ENCODE data around the gene TPCN2. TPM values are rescaled to one million over a fixed set of nuclear protein-coding genes. Genes with fewer than 3 reads are reported as not detected.

The TPCN2 gene
- total and polyA plus RNA-seq, 2 of the 8 experiments (the other 6 are each of a cell fraction or from before 2014, with no cell fraction given), result 9.7 to 18.6 TPM

DNA sequence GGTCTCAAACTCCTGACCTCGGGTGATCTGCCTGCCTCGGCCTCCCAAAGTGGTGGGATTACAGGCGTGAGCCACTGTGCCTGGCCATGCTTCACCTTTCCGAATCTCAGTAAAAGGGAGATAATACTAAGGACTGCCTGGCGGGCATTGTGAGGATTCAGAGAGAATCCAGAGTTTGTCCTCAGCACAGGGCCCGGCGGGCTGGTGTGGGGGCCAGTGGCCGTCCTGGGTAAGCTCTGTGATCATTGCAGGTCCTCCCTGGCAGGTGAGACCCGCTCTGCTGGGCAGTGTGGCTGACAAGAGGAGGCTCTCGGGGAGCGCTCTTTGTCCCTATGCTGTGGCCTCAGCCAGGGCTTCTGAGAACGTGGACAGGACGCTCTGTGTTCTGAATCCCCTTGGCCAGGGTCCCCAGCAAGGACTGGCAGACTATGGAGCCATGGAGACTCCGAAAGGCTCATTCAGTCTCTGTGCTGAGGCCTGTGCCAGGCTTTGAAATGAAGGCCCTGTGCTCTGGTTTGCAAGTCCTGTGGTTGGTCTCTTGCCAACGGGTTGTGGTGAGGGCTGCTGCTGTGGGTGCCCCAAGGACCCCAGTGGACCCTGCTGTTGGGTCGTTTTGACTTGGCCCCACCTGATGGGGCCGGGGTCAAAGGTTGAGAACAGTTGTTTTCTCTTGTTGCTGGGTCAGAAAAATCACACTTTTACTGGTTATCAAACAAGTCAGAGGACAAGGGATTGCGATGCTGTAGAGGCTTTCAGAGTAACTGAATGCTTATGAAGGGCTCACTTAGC, 2.1 kb downstream of the TPCN2 start:
- H3K18ac ChIP-seq (ENCODE audit: extremely low read depth, low read length), result no peak overlapping the region
- CTCF ChIA-PET (ENCODE audit: partially characterized antibody), result no interaction called here
- no peak overlapping the region for H2BK20ac ChIP-seq (ENCODE audit: low read length)
- POLR2A ChIA-PET (ENCODE audit: partially characterized antibody), result interaction anchor here (0.7 to 2.2 kb wide), 2 partner anchors 50 to 150 kb away, joined by 4 to 6 read pairs; no protein-coding TSS in a partner anchor
- DNase-seq (ENCODE audit: low read depth in 1 of 2, low spot score in 2 of 2), result no peak
- no peaks in the 10 kb centered on the region; the same call in 1 of the 2 replicates for H3K23me2 ChIP-seq (ENCODE audit: low read depth, low read length)
- no peak overlapping the region for H2BK12ac ChIP-seq (ENCODE audit: low read depth, low read length)
- peaks cover 18% of the 10 kb centered on the region for H3K79me1 ChIP-seq (ENCODE audit: low read depth, low read length)
- H3K9me3 ChIP-seq (ENCODE audit: insufficient read depth in 2 of 2, low read depth in 1 of 2, low read length in 1 of 2), result no peaks in the 10 kb centered on the region
- H3K9ac ChIP-seq (replicated peaks in 1 of 4; ENCODE audit: extremely low read depth in 1 of 4, low read depth in 3 of 4, low read length in 3 of 4), result no peak overlapping the region; a peak in 2 of 7 replicates
- no peak overlapping the region for H3K14ac ChIP-seq (ENCODE audit: insufficient read length)
- H2AK5ac ChIP-seq (ENCODE audit: low read depth, low read length), result no peak overlapping the region
- H4K91ac ChIP-seq (replicated peaks; ENCODE audit: insufficient read length, low read length), result no peak overlapping the region
- no peak overlapping the region for H2AFZ ChIP-seq (ENCODE audit: low read length)
- H4K8ac ChIP-seq (ENCODE audit: extremely low read depth, insufficient read depth, low read length), result no peak overlapping the region
- H2BK15ac ChIP-seq (ENCODE audit: low read length), result no peak overlapping the region
- peaks cover 7 to 50% of the 10 kb centered on the region in 2 experiments; a peak in 3 of 4 replicates for H3K79me2 ChIP-seq (ENCODE audit: control insufficient read depth in 1 of 2, insufficient read depth in 2 of 2, low read length in 2 of 2)
- H3K4me2 ChIP-seq (ENCODE audit: insufficient read depth in 1 of 2, low read depth in 2 of 2, low read length in 2 of 2), result no peak overlapping the region
- H3K36me3 ChIP-seq (ENCODE audit: control insufficient read depth in 2 of 4, insufficient read depth in 4 of 4, low read length in 3 of 4), result peaks cover 0 to 8% (median 1%) of the 10 kb centered on the region in 4 experiments; a peak in 4 of 8 replicates
- peaks cover 0 to 9% (median 2%) of the 10 kb centered on the region in 4 experiments; a peak in 3 of 7 replicates for H3K4me1 ChIP-seq (replicated peaks in 1 of 4; ENCODE audit: control insufficient read depth in 3 of 4, insufficient read depth in 4 of 4, low read length in 3 of 4)
- WGBS, 2 experiments (ENCODE audit: extremely low coverage in 1 of 2, insufficient coverage in 1 of 2, insufficient read length in 1 of 2, insufficient replicate concordance in 2 of 2, low coverage in 1 of 2, low lambda C conversion rate in 2 of 2, missing lambda C conversion rate in 1 of 2), result 89% methylated on average over 18 of the region's 18 CpGs; no CpG with 5 or more reads in 1 of the 2 experiments
- H3K27ac ChIP-seq (ENCODE audit: low read depth, low read length), result no peak overlapping the region
- no peak overlapping the region for H3K56ac ChIP-seq (replicated peaks; ENCODE audit: insufficient read length, low read depth, low read length)
- no peak for FAIRE-seq
- H3K4me3 ChIP-seq (ENCODE audit: extremely low read depth in 1 of 4, insufficient read depth in 2 of 4, low read depth in 3 of 4, low read length in 4 of 4), result no peak overlapping the region
- no peak overlapping the region; the same call in 1 of the 2 replicates for H2BK5ac ChIP-seq (ENCODE audit: low read depth, low read length)
- H4K5ac ChIP-seq (ENCODE audit: insufficient read length, low read depth, low read length), result no peak overlapping the region
- H3K27me3 ChIP-seq (replicated peaks in 1 of 4; ENCODE audit: control insufficient read depth in 3 of 4, extremely low read depth in 1 of 4, insufficient read depth in 3 of 4, low read length in 3 of 4), result no peaks in the 10 kb centered on the region
- H3K23ac ChIP-seq (ENCODE audit: insufficient read length), result no peak overlapping the region
- H4K20me1 ChIP-seq (replicated peaks in 1 of 2; ENCODE audit: control insufficient read depth in 1 of 2, insufficient read depth in 2 of 2, low read length in 2 of 2), result peaks cover 6 to 20% of the 10 kb centered on the region in 2 experiments
- no peak overlapping the region for H2BK120ac ChIP-seq (replicated peaks; ENCODE audit: low read depth, low read length)
- H3K4ac ChIP-seq (replicated peaks; ENCODE audit: insufficient read length, low read depth, low read length), result no peak overlapping the region
- no peak for TF ChIP-seq SAP30 (IDR thresholded peaks at IDR 0.05; ENCODE audit: insufficient read depth, insufficient replicate concordance, low read length)
- TF ChIP-seq CHD2 (IDR thresholded peaks at IDR 0.05; ENCODE audit: low read length), result no peak
- TF ChIP-seq SIN3A (conservative IDR thresholded peaks at IDR 0.05 in 1 of 2, IDR thresholded peaks at IDR 0.05 in 1 of 2; ENCODE audit: low read depth in 1 of 2, low read length in 2 of 2), result no peak
- no peak for TF ChIP-seq KDM4A (IDR thresholded peaks at IDR 0.05; ENCODE audit: low read depth, low read length, severe bottlenecking)
- TF ChIP-seq CTCF (IDR thresholded peaks at IDR 0.05; ENCODE audit: control extremely low read depth in 1 of 3, insufficient read depth in 1 of 3, low read depth in 1 of 3, low read length in 3 of 3), result no peak
- TF ChIP-seq ZNF274 (IDR thresholded peaks at IDR 0.05; ENCODE audit: borderline replicate concordance, extremely low read depth, low read length), result no peak
